NB4 (cell line): ENCODE data around the gene CNR1.

ENCODE experiments used
- CTCF ChIP-seq: IDR thresholded peaks from one replicate; pipeline ENCODE4 v1.5.1; 2012; ENCODE audit warnings: low read depth, low read length
- MAX ChIP-seq: IDR thresholded peaks from 2 replicates; pipeline ENCODE4 v1.6.1; 2011; ENCODE audit warnings: low read depth, low read length
- MYC ChIP-seq: IDR thresholded peaks from 2 replicates; pipeline ENCODE4 v1.6.1; 2011; ENCODE audit warnings: low read depth, low read length
- POLR2A ChIP-seq: IDR thresholded peaks from 2 replicates; pipeline ENCODE4 v1.6.1; 2011; ENCODE audit warnings: mild to moderate bottlenecking; ENCODE audit not compliant: insufficient read length; ENCODE audit errors: extremely low read depth

GRCh38 chr6:88137915-88138314 lies 28.2 kb downstream of the CNR1 start:
- no peak for TF ChIP-seq CTCF
- TF ChIP-seq POLR2A, result no peak
- no peak for TF ChIP-seq MAX
- TF ChIP-seq MYC, result no peak
